Tibial nerve (tissue), 4 donors: ENCODE data around the gene MBD3L4.

ENCODE experiments used
- CTCF ChIP-seq, 5 experiments: fragments of 200-600 bp in 3 of 5; fragments of 450-650 bp in 2 of 5; sonication (generic) in 3 of 5; IDR thresholded peaks; one replicate each; pipeline ENCODE4 v1.5.1; 2016 to 2019; ENCODE audit warnings: antibody characterized with exemption in 5 of 5, mild to moderate bottlenecking in 3 of 5, moderate library complexity in 2 of 5
- EP300 ChIP-seq, 2 donors: sonication (generic); formaldehyde crosslinking; IDR thresholded peaks; one replicate each; pipeline ENCODE4 v1.6.1; 2017; ENCODE audit warnings: antibody characterized with exemption in 2 of 2, mild to moderate bottlenecking in 1 of 2
- POLR2A ChIP-seq, 2 donors: fragments of 450-650 bp; IDR thresholded peaks; one replicate each; pipeline ENCODE4 v1.6.1; 2017; ENCODE audit warnings: antibody characterized with exemption in 2 of 2, mild to moderate bottlenecking in 2 of 2, moderate library complexity in 2 of 2

- TF ChIP-seq CTCF (IDR thresholded peaks at IDR 0.05) (no peak), POLR2A (IDR thresholded peaks at IDR 0.05) (no peak), EP300 (IDR thresholded peaks at IDR 0.05) (no peak)
Measured at GRCh38 chr19:7083076-7083956, 43.3 kb upstream of the MBD3L4 start.
